GM21528 (cell line): ENCODE data around the gene C10orf62.
A peak's percentile ranks its signal among the peaks of the same experiment; 100 is the strongest.
"Not testable (repeated sequence)": the region's sequence is repeated elsewhere in the genome, so short reads cannot be mapped to it uniquely, and the experiment has no call there.

Source experiments
- ATAC-seq: cut with Tn5 transposase; IDR thresholded peaks from one replicate; pipeline ENCODE4 v1.9.1; 2021; ENCODE audit warnings: mild to moderate bottlenecking, moderate library complexity; ENCODE audit not compliant: unreplicated experiment, low FRiP score

C10orf62 gene

GRCh38 chr10:97618285-97618684 lies 28.8 kb downstream of the C10orf62 start:
- ATAC-seq: no peak

GRCh38 chr10:97618733-97619132 lies 29.2 kb downstream of the C10orf62 start:
- ATAC-seq: no peak

GRCh38 chr10:97623277-97623676 lies 33.8 kb downstream of the C10orf62 start:
- no peak for ATAC-seq

GRCh38 chr10:97627731-97628130 lies 38.2 kb downstream of the C10orf62 start:
- ATAC-seq: no peak

- ATAC-seq: no peak
Measured at GRCh38 chr10:97628228-97628627, 38.7 kb downstream of the C10orf62 start.

- no peak for ATAC-seq
Measured at GRCh38 chr10:97629289-97629688, 39.8 kb downstream of the C10orf62 start.

GRCh38 chr10:97631098-97631497 lies 41.6 kb downstream of the C10orf62 start:
- no peak for ATAC-seq

GRCh38 chr10:97632949-97633884 lies 43.7 kb downstream of the C10orf62 start, which contains the start of gene MORN4:
MORN4 (minus strand) TSS chr10:97633500; CDS start chr10:97619653, 13,847 bp downstream.
- peak; percentile 97 for ATAC-seq

- no peak for ATAC-seq
Measured at GRCh38 chr10:97633921-97634320, 44.4 kb downstream of the C10orf62 start.

GRCh38 chr10:97635577-97635976 lies 46.1 kb downstream of the C10orf62 start:
- ATAC-seq: no peak

GRCh38 chr10:97639090-97639489 lies 49.6 kb downstream of the C10orf62 start:
- not testable (repeated sequence) for ATAC-seq

GRCh38 chr10:97640174-97640867 lies 50.8 kb downstream of the C10orf62 start, which contains the start of gene PI4K2A:
PI4K2A (plus strand) TSS chr10:97640671; CDS start chr10:97640743, 72 bp downstream.
- peak; percentile 96 for ATAC-seq
